AG10803 (cell line): ENCODE measurements around the gene LMAN2.

Experiments used
- DNase-seq: peaks from one replicate; pipeline ENCODE4 v3.0.0; 2010; ENCODE audit warnings: low read depth
- H3K4me3 ChIP-seq: 2 replicates; pipeline ENCODE4 v1.5.1; 2011; ENCODE audit warnings: mild to moderate bottlenecking, low read length, control low read depth
- CTCF ChIP-seq: conservative IDR thresholded peaks from 2 replicates; pipeline ENCODE4 v1.5.1; 2011; ENCODE audit warnings: mild to moderate bottlenecking, low read length, control low read depth, inconsistent platforms

Gene LMAN2

DNA sequence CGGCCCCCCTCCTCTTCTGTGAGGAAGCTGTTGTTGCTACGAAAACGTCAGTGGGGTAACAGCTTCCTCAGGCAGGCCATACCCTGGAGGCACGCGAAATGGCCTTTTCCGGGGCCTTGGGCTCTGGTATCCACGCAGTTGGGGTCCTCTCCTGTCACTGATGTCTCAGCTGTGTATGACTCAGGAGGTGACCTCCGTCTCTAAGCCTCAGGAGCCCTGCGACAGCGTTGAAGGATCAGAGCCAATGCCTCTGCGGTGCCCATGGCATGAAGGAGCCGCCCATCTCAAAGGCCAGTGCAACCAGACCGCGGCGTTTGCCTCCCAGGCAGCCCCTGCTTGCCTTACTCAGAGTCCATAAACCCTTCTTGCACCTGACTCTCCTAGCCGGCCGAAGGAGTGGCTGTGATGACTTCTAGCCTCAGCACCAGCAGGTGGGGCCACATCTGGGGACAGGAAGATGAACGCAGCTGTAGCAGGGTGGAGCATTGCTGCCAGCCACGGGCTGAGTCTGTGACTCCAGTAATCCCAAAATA is 38.8 kb downstream of the LMAN2 start:
- no peak for DNase-seq
- TF ChIP-seq CTCF: no peak
- peak overlapping the region; percentile 12 for H3K4me3 ChIP-seq

GRCh38 chr5:177311723-177312648 is 39.5 kb downstream of the LMAN2 start, which contains the start of gene MXD3:
Gene MXD3 (minus strand): TSS chr5:177311898. CDS start chr5:177311830, 68 bp downstream.
- no peak for TF ChIP-seq CTCF
- H3K4me3 ChIP-seq: peak within 1 kb of the TSS; percentile 75
- DNase-seq: peak; percentile 91

DNA sequence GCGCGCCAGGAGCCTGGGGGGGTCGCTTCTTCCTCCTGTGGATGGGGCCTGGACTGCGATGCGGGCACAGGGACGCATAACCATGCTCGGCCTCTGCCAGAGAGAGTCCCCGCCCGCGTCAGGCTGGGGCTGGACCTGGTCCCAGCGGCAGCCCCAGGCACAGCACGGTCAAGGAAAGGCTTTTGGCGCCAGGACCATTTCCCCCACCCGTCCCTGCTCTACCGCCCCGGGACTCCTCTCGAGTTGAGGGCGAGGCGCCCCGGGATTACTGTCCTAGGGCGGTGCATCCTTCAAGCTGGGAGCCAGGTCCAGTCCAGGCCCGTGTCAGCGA is 40.1 kb downstream of the LMAN2 start:
- no peak for DNase-seq
- H3K4me3 ChIP-seq: peak overlapping the region; percentile 75
- TF ChIP-seq CTCF: no peak

- no peak for DNase-seq
- H3K4me3 ChIP-seq: peak overlapping the region; percentile 75
- no peak for TF ChIP-seq CTCF
Observed at GRCh38 chr5:177310757-177311391, 40.6 kb downstream of the LMAN2 start.

DNA sequence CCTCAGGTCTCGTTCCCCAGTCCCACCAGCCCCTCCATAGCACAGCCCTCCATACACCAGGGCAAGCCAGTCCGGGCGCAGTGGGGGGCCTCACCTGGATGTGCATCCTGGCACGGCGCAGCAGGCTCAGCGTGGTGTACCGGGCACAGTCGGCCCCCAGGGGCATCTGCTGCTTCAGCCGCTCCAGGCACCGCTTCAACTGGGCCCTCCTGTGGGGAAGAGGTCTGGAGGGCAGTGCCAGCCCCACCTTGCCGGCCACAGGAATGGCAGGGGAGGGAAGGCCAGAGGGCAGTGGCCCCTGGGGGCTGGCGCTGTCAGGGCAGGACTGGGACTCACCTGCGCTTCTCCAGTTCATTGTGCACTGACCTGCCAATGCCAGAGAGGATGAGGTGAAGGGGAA is 41.1 kb downstream of the LMAN2 start:
- no peak for TF ChIP-seq CTCF
- DNase-seq: no peak
- no peak overlapping the region; the same call in 1 of the 2 replicates for H3K4me3 ChIP-seq

DNA sequence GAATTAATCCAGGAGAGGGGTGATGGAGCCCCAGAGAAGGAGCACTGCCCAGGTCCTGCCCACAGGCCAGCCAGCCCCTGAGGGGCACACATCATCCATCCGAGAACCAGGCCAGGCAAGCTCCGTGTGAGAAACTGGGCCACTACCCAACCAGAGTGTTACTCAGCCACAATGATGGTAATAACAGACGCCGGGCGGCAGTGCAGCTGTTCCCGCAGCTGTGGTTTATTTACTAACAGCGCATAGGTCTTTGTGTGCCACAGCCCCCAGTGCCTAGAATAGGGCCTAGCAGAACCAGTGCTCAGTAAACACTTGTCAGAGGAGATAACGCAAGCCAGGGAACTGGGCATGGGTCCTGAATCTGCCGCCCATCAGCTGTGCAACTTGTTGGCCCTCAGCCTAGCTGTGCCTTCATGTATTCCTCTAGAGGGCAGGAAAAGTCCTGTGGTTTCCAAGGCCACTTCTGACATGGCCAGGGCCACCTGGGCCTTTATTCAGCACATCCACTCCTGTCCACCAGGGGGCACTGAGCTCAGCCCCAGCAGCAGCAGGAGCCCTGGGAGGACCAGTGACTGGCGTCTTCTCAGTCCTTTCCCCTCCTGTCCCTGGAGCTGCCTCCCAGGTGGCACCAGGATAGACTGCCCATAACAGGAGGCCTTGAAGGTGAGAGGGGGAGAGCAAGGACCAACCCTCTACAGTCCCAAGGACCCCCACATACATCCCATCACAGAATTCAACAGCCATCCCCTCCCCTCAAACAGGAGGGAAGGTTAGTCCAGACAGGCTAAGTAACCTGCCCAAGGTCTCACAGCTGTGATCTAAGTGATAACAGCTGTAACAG is 41.9 kb downstream of the LMAN2 start:
- peak; percentile 80 for TF ChIP-seq CTCF
- DNase-seq: peak; percentile 59
- H3K4me3 ChIP-seq: no peak overlapping the region
